Measurements from ENCODE around the gene TFIP11. TPM values are rescaled to one million over a fixed set of nuclear protein-coding genes. Genes with fewer than 3 reads are reported as not detected.

The TFIP11 gene
- polyA plus RNA-seq, 2 of the 4 experiments (the other 2 are of a cell fraction), result 21.1 to 28.8 TPM

DNA sequence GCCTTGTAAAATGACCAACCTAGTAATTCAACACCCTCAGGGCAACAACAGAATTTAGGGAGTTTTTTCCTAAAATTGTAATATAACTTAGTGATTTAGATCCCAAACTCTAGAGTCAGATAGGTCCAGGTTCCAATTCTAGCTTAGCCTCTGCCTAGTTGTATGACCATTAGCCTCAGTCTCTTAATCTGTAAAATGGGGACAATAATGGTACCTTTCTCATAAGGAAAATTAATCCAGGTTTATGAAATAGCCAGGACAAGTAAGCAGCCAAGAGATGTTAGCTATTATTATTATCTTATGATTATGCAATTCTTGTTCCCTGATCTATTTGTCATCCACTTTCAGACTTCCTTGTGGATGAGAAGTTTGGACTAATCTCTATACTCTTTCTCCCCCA is 4.1 kb downstream of the TFIP11 start:
- FAIRE-seq (no peak), ATAC-seq (no peak)
- POLR2A ChIA-PET, result no interaction called here

DNA sequence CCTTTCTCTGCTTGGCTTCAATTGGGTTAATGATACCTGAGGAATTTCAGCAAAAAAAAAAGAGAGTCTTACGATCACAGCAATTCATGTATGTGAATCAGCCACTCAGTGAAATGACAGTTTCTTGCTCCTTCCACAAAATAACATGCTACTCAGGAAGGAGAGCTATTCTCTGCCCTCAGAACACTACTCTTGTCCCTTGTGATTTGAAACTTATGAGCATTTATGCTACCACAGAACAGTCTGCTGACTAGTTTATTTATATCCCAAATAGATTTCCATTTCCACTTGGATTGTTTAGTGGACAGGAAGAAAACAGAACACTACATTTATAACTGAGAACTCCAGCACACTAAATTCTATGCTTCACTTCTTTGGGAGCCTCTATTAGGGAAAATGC is 8.5 kb downstream of the TFIP11 start:
- TF ChIP-seq RARB (CRISPR knock-in tag; IDR thresholded peaks at IDR 0.05) (no peak), EHMT2 (IDR thresholded peaks at IDR 0.05; ENCODE audit: low read depth) (no peak), HOXA7 (CRISPR knock-in tag; IDR thresholded peaks at IDR 0.05) (no peak), POLR2A (IDR thresholded peaks at IDR 0.05; ENCODE audit: low read length) (no peak), USF2 (IDR thresholded peaks at IDR 0.05) (no peak), CBX2 (IDR thresholded peaks at IDR 0.05; ENCODE audit: borderline replicate concordance, low read depth) (no peak), HOXB13 (CRISPR knock-in tag; IDR thresholded peaks at IDR 0.05; ENCODE audit: low read depth) (no peak), RNF2 (IDR thresholded peaks at IDR 0.05; ENCODE audit: borderline replicate concordance, low read depth) (no peak), RFX5 (IDR thresholded peaks at IDR 0.05) (no peak), BHLHE40 (IDR thresholded peaks at IDR 0.05; ENCODE audit: low read depth, low read length) (no peak), SMC3 (IDR thresholded peaks at IDR 0.05) (no peak), MAZ (IDR thresholded peaks at IDR 0.05; ENCODE audit: borderline replicate concordance, low read depth, low read length) (no peak), KDM1A (IDR thresholded peaks at IDR 0.05; ENCODE audit: low read depth) (no peak), JUN (IDR thresholded peaks at IDR 0.05) (no peak), FOSL2 (IDR thresholded peaks at IDR 0.05) (no peak), FOSL2 (CRISPR knock-in tag; IDR thresholded peaks at IDR 0.05) (no peak), MAFK (IDR thresholded peaks at IDR 0.05; ENCODE audit: partially characterized antibody) (no peak), CEBPB (IDR thresholded peaks at IDR 0.05) (no peak)
- TF ChIP-seq, protein P1, sequence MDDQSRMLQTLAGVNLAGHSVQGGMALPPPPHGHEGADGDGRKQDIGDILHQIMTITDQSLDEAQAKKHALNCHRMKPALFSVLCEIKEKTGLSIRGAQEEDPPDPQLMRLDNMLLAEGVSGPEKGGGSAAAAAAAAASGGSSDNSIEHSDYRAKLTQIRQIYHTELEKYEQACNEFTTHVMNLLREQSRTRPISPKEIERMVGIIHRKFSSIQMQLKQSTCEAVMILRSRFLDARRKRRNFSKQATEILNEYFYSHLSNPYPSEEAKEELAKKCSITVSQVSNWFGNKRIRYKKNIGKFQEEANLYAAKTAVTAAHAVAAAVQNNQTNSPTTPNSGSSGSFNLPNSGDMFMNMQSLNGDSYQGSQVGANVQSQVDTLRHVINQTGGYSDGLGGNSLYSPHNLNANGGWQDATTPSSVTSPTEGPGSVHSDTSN (IDR thresholded peaks at IDR 0.05), result no peak
- TF ChIP-seq, protein P2, sequence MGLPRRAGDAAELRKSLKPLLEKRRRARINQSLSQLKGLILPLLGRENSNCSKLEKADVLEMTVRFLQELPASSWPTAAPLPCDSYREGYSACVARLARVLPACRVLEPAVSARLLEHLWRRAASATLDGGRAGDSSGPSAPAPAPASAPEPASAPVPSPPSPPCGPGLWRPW (IDR thresholded peaks at IDR 0.05), result no peak
- TF ChIP-seq, protein P3, sequence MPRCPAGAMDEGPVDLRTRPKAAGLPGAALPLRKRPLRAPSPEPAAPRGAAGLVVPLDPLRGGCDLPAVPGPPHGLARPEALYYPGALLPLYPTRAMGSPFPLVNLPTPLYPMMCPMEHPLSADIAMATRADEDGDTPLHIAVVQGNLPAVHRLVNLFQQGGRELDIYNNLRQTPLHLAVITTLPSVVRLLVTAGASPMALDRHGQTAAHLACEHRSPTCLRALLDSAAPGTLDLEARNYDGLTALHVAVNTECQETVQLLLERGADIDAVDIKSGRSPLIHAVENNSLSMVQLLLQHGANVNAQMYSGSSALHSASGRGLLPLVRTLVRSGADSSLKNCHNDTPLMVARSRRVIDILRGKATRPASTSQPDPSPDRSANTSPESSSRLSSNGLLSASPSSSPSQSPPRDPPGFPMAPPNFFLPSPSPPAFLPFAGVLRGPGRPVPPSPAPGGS (IDR thresholded peaks at IDR 0.05), result no peak
- ATAC-seq (no peak), FAIRE-seq (no peak), DNase-seq (ENCODE audit: low read depth in 1 of 2, low spot score in 1 of 2) (no peak)
- no peak overlapping the region for H3K4me2 ChIP-seq
- ChIA-PET POLR2A (no interaction called here), CTCF (interaction anchor here (0.6 to 2.7 kb wide), 12 partner anchors 9 to 922 kb away, joined by 3 to 8 read pairs (median 5); no protein-coding TSS in a partner anchor)
- H3K27ac ChIP-seq, result no peak overlapping the region
- no peak overlapping the region for H3K4me3 ChIP-seq
- no peaks in the 10 kb centered on the region for H3K9me3 ChIP-seq
- 93% methylated on average over 1 of the region's 1 CpG for WGBS (ENCODE audit: missing lambda C conversion rate)
- H3K4me1 ChIP-seq, result no peaks in the 10 kb centered on the region

More for the DNA sequence above, 4.1 kb downstream of the TFIP11 start:
- no peak overlapping the region for H3K27ac ChIP-seq
- no peak overlapping the region for H3K4me2 ChIP-seq
- CTCF ChIA-PET, result interaction anchor here (0.6 to 0.7 kb wide), 2 partner anchors 8 to 397 kb away, joined by 4 read pairs; no protein-coding TSS in a partner anchor
- no peak for DNase-seq (ENCODE audit: low read depth in 1 of 2, low spot score in 1 of 2)
- H3K9me3 ChIP-seq, result no peaks in the 10 kb centered on the region
- TF ChIP-seq TFCP2L1 (CRISPR knock-in tag; IDR thresholded peaks at IDR 0.05) (no peak), ESRRA (IDR thresholded peaks at IDR 0.05; ENCODE audit: borderline replicate concordance, low read length) (no peak), ATOH8 (CRISPR knock-in tag; IDR thresholded peaks at IDR 0.05; ENCODE audit: low read depth) (no peak), USF2 (IDR thresholded peaks at IDR 0.05) (no peak), CTCF (IDR thresholded peaks at IDR 0.05) (no peak)
- no peak overlapping the region for H3K4me3 ChIP-seq
- H3K4me1 ChIP-seq, result peaks cover 5% of the 10 kb centered on the region; the same call in 1 of the 3 replicates

Data from A549 (cell line).